Activated naive CD4-positive, alpha-beta T cell treated with anti-CD3 and anti-CD28 coated beads, Interleukin-2, amount 10 ng/mL, durations not matched to agents 7 days and 5 days (primary cell): ENCODE measurements around the gene ZNF888.

Source experiments
- CTCF ChIA-PET: fragments of 350-600 bp; sonication (Branson Sonifier 250); formaldehyde crosslinking; loops from one replicate; lab custom pipeline; 2021; ENCODE audit warnings: antibody characterized with exemption; lab: Charles Lee
- DNase-seq: peaks from one replicate; pipeline ENCODE4 v3.0.0-alpha.2; 2020
- H3K27ac Mint-ChIP-seq: one replicate; pipeline ENCODE4 v1.8.0; 2021; ENCODE audit warnings: mild to moderate bottlenecking, moderate library complexity, mixed read lengths
- H3K27me3 Mint-ChIP-seq: one replicate; pipeline ENCODE4 v1.8.0; 2021; ENCODE audit warnings: mild to moderate bottlenecking, mixed read lengths
- H3K36me3 Mint-ChIP-seq: one replicate; pipeline ENCODE4 v1.8.0; 2021; ENCODE audit warnings: mixed read lengths
- H3K4me1 Mint-ChIP-seq: one replicate; pipeline ENCODE4 v1.8.0; 2021; ENCODE audit warnings: mixed read lengths
- H3K4me3 Mint-ChIP-seq: one replicate; pipeline ENCODE4 v1.8.0; 2021; ENCODE audit warnings: mild to moderate bottlenecking, moderate library complexity, mixed read lengths
- H3K9me3 Mint-ChIP-seq: one replicate; pipeline ENCODE4 v1.8.0; 2021; ENCODE audit warnings: mixed read lengths

The ZNF888 gene

GRCh38 chr19:52922841-52923777 is at the start of gene ZNF888:
ZNF888 (minus strand) TSS chr19:52923428; CDS start chr19:52917873, 5,555 bp downstream.
- H3K27ac Mint-ChIP-seq = peak within 1 kb of the TSS; percentile 93
- CTCF ChIA-PET = no interaction called here
- no peaks in the 10 kb centered on the region for H3K27me3 Mint-ChIP-seq
- H3K4me3 Mint-ChIP-seq = peak within 1 kb of the TSS; percentile 88
- peak; percentile 90 for DNase-seq
- peaks cover 31% of the 10 kb centered on the region for H3K36me3 Mint-ChIP-seq
- peaks cover 19% of the 10 kb centered on the region for H3K9me3 Mint-ChIP-seq
- H3K4me1 Mint-ChIP-seq = peaks cover 25% of the 10 kb centered on the region

DNA sequence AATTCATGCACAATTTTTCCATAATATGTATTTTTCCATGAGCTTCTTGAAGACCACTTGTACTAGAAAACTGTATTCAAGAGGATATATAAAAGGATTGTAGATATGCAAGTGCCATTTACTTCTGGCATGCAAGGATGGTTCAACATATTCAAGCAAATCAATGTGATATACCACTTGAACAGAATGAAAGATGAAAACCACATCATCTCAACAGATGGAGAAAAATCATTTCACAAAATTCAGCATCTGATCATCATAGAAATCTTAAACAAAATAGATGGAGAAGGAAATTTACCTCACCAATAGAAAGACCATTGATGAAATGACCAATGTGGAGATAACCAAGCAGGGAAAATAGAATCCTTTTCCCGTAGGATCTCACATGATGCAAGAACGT is 44.5 kb upstream of the ZNF888 start:
- DNase-seq = no peak
- H3K9me3 Mint-ChIP-seq = peaks cover 43% of the 10 kb centered on the region
- H3K27me3 Mint-ChIP-seq = no peaks in the 10 kb centered on the region
- H3K36me3 Mint-ChIP-seq = peaks cover 22% of the 10 kb centered on the region
- CTCF ChIA-PET = no interaction called here
- peaks cover 12% of the 10 kb centered on the region for H3K4me1 Mint-ChIP-seq
- no peak overlapping the region for H3K4me3 Mint-ChIP-seq
- H3K27ac Mint-ChIP-seq = no peak overlapping the region

DNA sequence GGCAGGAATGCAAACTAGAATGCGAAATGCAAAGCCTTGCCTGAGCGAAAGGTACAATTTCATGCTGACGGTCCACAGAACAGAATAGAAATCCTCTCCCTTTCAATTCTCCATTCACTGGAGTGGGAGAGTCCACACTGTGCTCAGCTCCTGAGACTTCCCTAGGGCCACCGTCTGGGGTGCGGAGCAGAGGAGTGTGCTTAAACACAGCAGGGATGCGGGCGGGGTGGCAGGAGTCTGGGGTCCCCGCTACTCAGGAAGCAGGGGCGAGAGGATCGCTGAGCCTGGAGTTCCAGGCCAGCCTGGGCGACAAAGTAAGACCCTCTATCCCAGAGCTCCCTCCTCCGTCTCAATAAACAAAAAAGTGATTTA is 40.0 kb upstream of the ZNF888 start:
- Mint-ChIP-seq H3K27me3 (no peaks in the 10 kb centered on the region), H3K27ac (peak overlapping the region; percentile 91), H3K36me3 (peaks cover 42% of the 10 kb centered on the region), H3K4me3 (peak overlapping the region; percentile 95), H3K9me3 (peaks cover 42% of the 10 kb centered on the region), H3K4me1 (peaks cover 26% of the 10 kb centered on the region)
- peak; percentile 22 for DNase-seq
- CTCF ChIA-PET = no interaction called here

DNA sequence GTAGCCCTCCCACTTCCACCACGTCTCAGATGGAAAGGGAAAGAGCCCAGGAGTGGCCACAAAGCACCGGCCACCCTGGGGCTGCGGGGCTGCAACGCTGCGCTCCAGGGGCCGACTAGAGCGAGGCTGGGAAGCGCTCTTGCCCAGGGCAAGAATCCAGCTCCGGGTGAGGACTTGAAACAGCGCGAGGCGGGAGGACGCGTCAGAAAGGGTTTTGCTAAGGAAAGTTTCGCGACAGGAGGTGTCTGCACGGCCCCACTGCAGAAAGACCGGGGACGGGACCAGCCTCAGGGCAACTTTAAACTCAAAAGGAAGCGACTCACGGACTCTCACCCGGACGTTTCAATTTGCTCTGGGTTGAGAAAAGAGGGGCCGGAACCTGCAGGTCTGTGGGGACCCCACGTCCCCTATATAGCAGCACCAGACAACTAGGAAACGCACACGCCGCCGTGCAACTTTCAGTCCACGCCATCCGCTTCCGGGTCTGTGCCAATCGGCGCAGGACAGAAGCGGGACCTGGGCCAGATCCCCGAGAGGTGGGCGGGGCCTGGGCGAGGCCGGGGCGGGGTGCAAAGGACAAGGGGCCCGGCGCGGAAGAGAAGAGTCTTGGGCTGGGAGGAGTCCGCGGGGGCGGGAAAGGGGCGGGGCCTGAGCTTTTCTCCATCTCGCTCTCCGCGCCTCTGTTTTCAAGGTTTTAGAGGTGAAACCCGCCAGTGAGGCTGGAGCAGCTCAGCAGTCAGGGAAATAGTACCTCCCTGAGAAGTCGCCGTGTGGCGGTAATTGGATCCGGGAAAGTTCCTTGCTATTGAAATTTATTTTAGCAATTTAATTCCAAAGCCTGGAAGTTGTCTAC is 39.4 kb upstream of the ZNF888 start, which contains the start of gene ZNF816:
Gene ZNF816, minus strand, starts transcription at position 488 of the 853 bp plus-strand sequence. CDS start 6,792 bp downstream, outside the sequence.
- peaks cover 48% of the 10 kb centered on the region for H3K36me3 Mint-ChIP-seq
- peak within 1 kb of the TSS; percentile 91 for H3K27ac Mint-ChIP-seq
- CTCF ChIA-PET = no interaction called here
- peaks cover 44% of the 10 kb centered on the region for H3K9me3 Mint-ChIP-seq
- H3K27me3 Mint-ChIP-seq = no peaks in the 10 kb centered on the region
- peak within 1 kb of the TSS; percentile 95 for H3K4me3 Mint-ChIP-seq
- DNase-seq = peak; percentile 100
- peaks cover 26% of the 10 kb centered on the region for H3K4me1 Mint-ChIP-seq

GRCh38 chr19:52961981-52962380 is 38.8 kb upstream of the ZNF888 start:
- Mint-ChIP-seq H3K4me3 (peak overlapping the region; percentile 95), H3K36me3 (peaks cover 49% of the 10 kb centered on the region), H3K27me3 (no peaks in the 10 kb centered on the region)

DNA sequence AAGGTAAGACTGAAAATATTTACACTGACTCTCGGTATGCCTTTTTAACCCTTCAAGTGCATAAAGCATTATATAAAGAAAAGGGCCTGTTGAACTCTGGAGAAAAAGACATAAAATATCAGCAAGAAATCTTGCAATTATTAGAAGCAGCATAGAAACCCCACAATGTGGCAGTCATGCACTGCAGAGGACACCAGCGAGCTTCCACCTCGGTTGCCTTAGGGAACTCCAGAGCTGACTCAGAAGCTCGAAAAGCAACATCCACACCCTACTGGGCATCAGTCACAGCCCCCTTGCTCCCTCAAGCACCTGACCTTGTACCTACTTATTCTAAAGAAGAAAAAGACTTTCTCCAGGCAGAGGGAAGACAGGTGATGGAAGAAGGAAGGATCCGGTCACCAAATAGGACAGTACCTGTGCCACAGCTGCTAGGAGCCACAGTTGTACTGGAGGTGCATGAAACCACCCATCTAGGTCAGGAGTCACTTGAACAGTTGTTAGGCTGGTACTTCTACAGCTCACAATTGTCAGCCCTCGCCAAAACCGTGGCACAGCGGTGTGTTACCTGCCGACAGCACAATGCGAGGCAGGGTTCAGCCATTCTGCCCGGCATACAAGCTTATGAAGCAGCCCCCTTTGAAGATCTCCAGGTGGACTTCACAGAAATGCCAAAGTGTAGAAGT is 36.5 kb upstream of the ZNF888 start:
- no peaks in the 10 kb centered on the region for H3K27me3 Mint-ChIP-seq
- H3K36me3 Mint-ChIP-seq = peaks cover 67% of the 10 kb centered on the region
- no peak overlapping the region for H3K27ac Mint-ChIP-seq
- no peak overlapping the region for H3K4me3 Mint-ChIP-seq
- DNase-seq = no peak
- CTCF ChIA-PET = interaction anchor here (0.6 kb wide), 1 partner anchor 1303 kb away, joined by 5 read pairs; no protein-coding TSS in a partner anchor
- H3K9me3 Mint-ChIP-seq = peaks cover 56% of the 10 kb centered on the region
- peaks cover 26% of the 10 kb centered on the region for H3K4me1 Mint-ChIP-seq

More at GRCh38 chr19:52961981-52962380, 38.8 kb upstream of the ZNF888 start:
- H3K27ac Mint-ChIP-seq = peak overlapping the region; percentile 91
- peaks cover 26% of the 10 kb centered on the region for H3K4me1 Mint-ChIP-seq
- peaks cover 45% of the 10 kb centered on the region for H3K9me3 Mint-ChIP-seq
- CTCF ChIA-PET = no interaction called here
- DNase-seq = no peak

- CTCF ChIA-PET = interaction anchor here (1.5 kb wide), 1 partner anchor 30 kb away, joined by 3 read pairs; no protein-coding TSS in a partner anchor
- H3K9me3 Mint-ChIP-seq = peaks cover 65% of the 10 kb centered on the region
- DNase-seq = no peak
- H3K27me3 Mint-ChIP-seq = no peaks in the 10 kb centered on the region
- H3K27ac Mint-ChIP-seq = no peak overlapping the region
- H3K4me1 Mint-ChIP-seq = peaks cover 15% of the 10 kb centered on the region
- peaks cover 84% of the 10 kb centered on the region for H3K36me3 Mint-ChIP-seq
- no peak overlapping the region for H3K4me3 Mint-ChIP-seq
Measured at GRCh38 chr19:52957591-52957990, 34.4 kb upstream of the ZNF888 start.

GRCh38 chr19:52956917-52957316 is 33.7 kb upstream of the ZNF888 start:
- peaks cover 88% of the 10 kb centered on the region for H3K36me3 Mint-ChIP-seq
- DNase-seq = no peak
- no peak overlapping the region for H3K4me3 Mint-ChIP-seq
- H3K27me3 Mint-ChIP-seq = no peaks in the 10 kb centered on the region
- H3K4me1 Mint-ChIP-seq = peaks cover 10% of the 10 kb centered on the region
- peaks cover 72% of the 10 kb centered on the region for H3K9me3 Mint-ChIP-seq
- CTCF ChIA-PET = no interaction called here
- no peak overlapping the region for H3K27ac Mint-ChIP-seq

DNA sequence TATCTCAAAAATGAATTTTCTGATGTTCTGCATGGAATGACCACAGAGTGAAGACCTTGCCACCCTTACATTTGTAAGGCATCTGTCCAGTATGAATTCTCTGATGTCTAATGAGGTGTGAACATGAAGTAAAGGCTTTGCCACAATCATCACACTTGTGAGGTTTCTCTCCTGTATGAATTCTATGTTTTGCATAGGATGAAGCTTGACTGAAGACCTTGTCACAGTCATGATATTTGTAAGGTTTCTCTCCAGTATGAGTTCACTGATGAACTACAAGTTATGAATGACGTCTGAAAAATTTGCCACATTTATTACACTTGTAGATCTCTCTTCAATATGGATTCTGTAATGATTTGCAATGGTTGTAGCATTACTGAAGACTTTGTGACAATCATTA is 26.2 kb upstream of the ZNF888 start:
- CTCF ChIA-PET = no interaction called here
- Mint-ChIP-seq H3K4me3 (no peak overlapping the region), H3K36me3 (peaks cover 53% of the 10 kb centered on the region), H3K27me3 (no peaks in the 10 kb centered on the region), H3K27ac (no peak overlapping the region), H3K4me1 (no peaks in the 10 kb centered on the region), H3K9me3 (peaks cover 67% of the 10 kb centered on the region)
- DNase-seq = no peak

- peaks cover 68% of the 10 kb centered on the region for H3K9me3 Mint-ChIP-seq
Measured at GRCh38 chr19:52948025-52948770, 25.0 kb upstream of the ZNF888 start.

DNA sequence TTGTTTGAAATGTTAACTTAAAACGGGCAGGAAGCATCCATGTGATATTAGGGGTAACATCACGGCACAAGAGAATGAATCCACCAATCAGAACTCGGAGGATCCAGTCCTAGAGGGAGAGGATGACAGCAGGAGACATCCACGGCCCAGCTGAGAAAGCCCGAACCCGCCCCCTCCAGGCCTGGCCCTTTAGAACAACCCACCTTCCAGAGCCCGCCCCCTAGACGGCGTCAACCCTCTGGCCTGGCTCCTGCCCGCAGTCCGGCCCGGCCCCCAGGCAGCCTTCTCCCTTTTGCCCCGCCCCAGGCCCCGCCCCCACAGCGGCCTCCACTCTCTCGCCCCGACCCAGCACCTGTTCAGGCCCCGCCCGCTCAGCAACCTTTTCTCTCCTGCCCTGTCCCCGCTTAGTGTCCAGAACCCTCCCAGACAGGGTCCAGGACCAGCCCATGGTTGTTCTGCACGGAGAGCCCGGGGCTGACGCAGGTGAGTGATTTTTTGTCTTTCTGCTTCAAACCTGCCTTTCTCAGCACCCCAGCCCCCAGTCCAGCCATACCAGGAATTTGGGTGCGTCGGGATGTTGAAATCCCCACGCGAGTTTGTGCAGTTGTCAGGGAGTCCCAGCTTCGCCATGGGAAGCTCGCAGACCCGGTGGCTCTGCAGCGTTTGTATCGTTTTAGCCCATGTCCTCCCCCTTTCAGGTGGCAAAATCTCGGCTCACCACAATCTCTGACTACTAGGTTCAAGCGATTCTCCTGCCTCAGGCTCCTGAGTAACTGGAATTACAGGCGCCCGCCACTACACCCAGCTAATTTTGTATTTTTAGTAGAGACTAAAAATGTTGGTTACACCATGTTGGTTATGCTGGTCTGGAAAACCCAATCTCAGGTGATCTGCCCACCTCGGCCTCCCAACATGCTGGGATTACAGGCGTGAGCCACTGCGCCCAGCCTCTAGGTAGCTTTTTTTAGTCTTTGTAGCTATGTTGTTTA is 23.4 kb upstream of the ZNF888 start:
- Mint-ChIP-seq H3K36me3 (peaks cover 34% of the 10 kb centered on the region), H3K9me3 (peaks cover 54% of the 10 kb centered on the region), H3K4me1 (peaks cover 5% of the 10 kb centered on the region), H3K27me3 (no peaks in the 10 kb centered on the region), H3K4me3 (no peak overlapping the region), H3K27ac (no peak overlapping the region)
- CTCF ChIA-PET = no interaction called here
- no peak for DNase-seq

More at GRCh38 chr19:52948025-52948770, 25.0 kb upstream of the ZNF888 start:
- no peak overlapping the region for H3K27ac Mint-ChIP-seq
- H3K4me3 Mint-ChIP-seq = no peak overlapping the region
- H3K36me3 Mint-ChIP-seq = peaks cover 47% of the 10 kb centered on the region
- no peaks in the 10 kb centered on the region for H3K4me1 Mint-ChIP-seq
- no peaks in the 10 kb centered on the region for H3K27me3 Mint-ChIP-seq
- no peak for DNase-seq
- CTCF ChIA-PET = no interaction called here

DNA sequence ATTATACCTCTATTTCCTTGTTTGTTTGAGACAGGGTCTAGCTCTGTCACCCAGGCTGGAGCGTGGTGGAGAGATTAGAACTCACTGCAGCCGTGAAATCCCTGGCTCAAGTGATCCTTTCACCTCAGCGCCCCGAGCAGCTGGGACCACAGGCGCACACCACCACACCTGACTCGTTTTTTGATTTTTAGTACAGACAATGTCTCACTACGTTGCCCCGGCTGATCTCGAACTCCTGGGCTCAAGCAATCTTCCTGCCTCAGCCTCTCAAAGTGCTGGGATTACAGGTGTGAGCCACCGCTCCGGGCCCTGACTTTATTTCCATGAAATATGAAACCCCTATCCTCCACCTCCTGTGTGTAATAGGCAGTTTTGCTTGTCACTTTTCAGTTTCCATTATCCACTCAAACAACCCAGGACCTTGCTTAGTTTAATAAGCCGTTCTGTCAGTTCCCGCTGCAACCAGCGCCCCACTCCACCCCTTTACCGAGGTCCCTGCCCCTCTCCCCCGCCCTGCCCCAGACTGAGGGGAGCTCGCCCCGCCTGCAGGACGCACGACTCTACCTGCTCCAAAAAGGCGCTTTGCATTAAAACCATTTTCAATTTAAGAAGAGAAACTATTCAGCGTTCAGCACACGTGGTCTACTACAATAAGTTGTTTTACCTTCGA is 22.6 kb upstream of the ZNF888 start:
- no peak overlapping the region for H3K4me3 Mint-ChIP-seq
- H3K36me3 Mint-ChIP-seq = peaks cover 30% of the 10 kb centered on the region
- H3K9me3 Mint-ChIP-seq = peaks cover 51% of the 10 kb centered on the region
- no peak overlapping the region for H3K27ac Mint-ChIP-seq
- peaks cover 12% of the 10 kb centered on the region for H3K4me1 Mint-ChIP-seq
- CTCF ChIA-PET = no interaction called here
- H3K27me3 Mint-ChIP-seq = no peaks in the 10 kb centered on the region
- DNase-seq = no peak
